CD4-positive, alpha-beta T cell treated with Interleukin-6 at 100 ng/mL for 8 hours (primary cell): ENCODE measurements around the gene BUB1B.
"Not testable (repeated sequence)": the region's sequence is repeated elsewhere in the genome, so short reads cannot be mapped to it uniquely, and the experiment has no call there.

Experiments
- DNase-seq: peaks from one replicate; pipeline ENCODE4 v3.0.0-alpha.2; 2020; ENCODE audit warnings: mixed read lengths, low spot score

The BUB1B gene

DNA sequence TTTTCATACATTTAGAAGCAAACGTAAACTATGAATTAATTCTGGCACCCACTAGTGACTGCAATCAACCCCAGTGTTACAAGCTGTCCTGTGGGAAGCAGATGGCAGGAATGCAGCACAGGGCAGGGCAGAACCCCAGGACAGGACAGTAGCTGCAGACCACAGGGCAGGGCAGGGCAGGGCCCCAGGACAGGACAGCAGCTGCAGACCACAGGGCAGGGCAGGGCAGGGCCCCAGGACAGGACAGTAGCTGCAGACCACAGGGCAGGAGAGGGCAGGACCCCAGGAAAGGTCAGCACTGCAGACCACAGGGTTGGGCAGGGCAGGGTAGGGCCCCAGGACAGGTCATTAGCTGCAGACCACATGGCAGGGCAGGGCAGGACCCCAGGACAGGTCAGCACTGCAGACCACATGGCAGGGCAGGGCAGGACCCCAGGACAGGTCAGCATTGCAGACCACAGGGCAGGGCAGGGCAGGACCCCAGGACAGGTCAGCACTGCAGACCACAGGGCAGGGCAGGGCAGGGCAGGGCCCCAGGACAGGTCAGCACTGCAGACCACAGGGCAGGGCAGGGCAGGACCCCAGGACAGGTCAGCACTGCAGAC, 24.9 kb upstream of the BUB1B start:
- DNase-seq: not testable (repeated sequence)

DNA sequence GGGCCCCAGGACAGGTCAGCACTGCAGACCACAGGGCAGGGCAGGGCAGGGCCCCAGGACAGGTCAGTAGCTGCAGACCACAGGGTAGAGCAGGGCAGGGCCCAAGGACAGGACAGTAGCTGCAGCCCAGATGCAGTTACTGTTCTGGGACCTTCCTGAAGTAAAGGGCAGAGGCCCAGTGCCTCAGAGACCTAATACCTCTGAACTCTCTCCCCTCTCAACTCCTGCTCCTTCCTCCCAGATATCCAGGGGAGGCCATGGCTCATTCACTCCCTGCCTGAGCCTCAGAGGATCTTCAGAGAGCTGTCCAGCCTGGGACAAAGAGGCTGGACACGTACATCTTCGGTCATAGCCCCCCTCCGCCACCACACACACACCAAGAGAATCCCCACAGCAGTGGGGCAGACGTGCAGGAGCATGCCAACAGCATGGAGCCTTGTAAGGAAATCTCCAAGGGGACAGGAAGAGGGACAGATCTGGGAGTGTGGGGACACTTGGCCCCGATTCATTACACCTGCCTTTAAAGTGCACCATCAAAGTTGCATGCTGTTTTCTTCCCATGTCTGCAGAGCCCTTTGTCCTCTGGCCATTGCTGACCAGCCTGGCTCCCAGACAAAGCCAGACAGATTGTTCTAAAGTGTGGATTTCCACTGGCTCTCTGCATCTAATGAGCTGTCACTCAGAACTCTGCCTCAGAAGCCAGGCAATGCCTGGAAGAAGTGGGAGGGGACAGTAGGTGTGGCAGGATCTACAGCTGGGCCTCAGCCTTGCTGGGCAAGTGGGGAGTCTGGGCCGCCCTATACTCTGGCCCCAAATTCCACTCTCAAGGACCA, 24.2 kb upstream of the BUB1B start:
- no peak for DNase-seq

DNA sequence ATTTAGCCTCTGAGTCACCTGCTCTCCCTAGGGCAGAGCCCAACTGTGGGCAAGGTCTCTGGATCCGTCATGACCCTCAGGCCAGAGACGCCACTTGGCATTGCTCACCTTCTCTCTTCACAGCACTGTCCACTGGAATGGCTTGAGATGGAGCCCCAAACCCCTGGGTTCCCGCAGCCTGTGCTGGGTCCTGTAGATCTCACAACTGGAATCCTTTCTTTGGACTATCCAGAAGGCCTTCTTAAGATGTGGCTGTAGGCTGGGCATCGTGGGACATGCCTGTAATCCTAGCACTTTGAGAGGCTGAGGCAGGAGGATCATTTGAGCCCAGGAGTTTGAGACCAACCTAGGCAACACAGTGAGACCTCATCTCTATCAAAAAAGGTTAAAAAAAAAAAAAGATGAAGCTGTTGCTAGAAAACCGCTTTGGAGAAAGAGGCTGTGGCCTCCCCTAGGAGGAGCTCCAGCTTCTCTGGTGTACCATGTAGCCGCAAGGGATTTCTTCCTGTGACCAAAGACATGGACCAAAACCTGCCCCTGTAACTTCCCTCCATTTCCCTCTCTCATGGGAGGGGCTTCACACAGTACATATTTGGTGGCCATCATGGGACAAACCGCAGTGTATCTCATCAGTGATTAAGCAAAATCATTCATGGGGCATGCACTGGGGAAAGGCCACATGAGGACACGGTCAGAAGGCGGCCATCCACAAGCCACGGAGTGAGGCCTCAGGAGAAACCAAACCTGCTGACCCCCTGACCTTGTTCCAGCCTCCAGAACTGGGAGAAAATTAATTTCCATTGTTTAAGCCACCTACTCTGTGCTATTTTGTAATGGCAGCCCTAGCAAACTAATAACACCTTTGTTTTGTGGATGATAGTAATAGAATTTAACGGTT, 23.3 kb upstream of the BUB1B start:
- no peak for DNase-seq

DNA sequence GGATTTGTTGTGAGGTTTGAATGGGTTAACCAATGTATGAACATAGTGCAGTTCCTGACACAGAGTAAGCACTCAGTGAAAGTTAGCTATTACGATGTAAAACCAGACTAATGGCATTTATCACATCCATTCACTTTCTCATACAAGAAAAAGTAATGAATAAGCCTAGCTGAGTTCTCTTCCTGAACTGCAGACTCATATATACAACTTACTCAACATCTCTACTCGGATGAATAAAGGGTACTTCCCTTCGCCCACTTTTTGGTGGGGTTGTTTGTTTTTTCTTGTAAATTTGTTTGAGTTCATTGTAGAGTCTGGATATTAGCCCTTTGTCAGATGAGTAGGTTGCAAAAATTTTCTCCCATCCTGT, 22.7 kb upstream of the BUB1B start:
- DNase-seq: not testable (repeated sequence)

DNA sequence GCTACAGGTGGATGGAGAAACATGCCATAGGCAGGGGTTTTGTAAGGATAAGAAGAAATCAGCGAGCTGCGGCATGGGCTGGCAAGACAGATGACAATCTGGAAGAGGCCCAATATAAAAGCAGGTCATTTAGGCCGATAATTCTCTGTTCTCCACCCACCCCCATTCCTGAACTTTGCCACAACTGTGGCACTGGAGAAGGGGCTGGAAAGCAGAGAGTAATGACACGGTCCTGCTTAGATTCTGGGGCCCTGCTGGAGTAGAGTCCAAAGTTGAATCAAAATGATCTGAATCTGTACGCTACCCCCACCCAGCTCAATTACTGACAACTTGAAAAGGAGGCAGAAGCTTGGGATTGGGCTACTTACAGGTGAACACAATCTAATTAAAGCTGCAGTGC, 18.4 kb upstream of the BUB1B start:
- no peak for DNase-seq

DNA sequence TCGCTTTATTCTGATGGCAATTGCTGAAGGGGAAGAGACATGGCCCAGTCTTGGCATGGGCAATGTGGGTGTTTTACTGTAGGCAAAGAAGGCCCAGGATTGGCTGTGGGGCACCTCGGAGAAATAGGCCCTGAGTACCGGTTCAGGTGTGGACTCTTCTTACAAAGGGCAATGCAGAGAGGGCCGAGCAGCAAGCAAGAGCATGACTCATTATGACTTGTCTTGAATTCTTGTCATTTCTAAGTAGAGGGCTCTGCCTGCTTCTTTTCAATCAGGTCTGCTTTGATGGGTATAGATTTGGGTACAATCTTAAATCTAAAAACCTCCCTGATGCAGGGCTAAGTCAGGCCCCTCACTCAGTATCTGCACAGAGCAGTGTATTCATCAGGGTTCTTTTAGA, 14.8 kb upstream of the BUB1B start:
- DNase-seq: no peak

DNA sequence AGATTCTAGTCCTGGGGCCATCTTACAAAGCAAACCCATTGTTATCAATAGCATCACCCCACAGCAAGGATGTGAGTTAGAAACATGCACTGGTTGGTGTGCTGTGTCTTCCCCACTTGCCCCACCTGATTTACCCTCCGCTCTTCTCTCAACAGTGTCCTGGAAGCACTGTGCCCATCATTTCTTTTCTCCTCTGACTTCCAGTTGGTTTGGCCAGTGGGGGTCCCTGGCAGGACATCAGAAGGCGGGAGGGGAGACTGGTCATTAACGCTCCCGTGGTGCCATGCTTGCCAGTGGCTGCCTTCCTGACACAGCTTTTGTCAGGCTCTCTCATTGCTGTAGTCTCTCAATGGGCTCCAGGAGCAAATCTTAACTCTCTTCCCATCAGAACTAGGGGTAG, 11.5 kb upstream of the BUB1B start:
- DNase-seq: no peak

DNA sequence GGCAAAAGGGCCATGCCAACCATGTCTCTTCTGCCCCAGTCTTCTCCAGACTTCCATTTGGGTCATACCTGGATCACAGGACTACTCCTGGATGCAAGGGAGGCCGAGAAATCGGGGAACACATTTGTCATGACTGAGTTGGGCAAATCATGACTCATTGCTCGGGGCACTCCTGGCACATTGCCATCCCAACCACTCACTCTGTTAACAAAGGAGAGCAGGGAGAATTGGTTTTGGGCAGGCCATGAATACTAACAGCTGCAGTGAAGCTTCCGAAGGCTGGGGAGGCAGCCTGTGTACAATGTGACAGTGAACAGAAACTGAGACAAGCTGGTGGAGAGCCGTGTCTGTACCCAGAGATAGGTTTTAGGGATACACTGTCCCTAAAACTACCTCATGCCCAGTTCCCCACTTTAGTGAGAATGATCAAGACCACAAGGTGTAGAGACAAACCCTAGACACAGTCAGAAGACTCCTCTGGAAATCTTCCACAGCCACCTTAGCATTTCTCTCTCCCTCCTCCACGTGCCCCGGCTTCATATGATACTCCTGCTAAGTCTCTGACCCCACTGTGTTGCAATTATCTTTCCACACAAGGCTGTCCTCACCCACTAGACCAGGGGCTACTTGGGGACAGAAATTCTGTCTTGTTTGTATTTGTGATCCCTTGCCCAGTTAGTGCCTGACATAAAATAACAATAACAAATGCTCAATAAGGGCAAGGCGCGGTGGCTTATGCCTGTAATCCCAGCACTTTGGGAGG, 10.5 kb upstream of the BUB1B start:
- DNase-seq: no peak

DNA sequence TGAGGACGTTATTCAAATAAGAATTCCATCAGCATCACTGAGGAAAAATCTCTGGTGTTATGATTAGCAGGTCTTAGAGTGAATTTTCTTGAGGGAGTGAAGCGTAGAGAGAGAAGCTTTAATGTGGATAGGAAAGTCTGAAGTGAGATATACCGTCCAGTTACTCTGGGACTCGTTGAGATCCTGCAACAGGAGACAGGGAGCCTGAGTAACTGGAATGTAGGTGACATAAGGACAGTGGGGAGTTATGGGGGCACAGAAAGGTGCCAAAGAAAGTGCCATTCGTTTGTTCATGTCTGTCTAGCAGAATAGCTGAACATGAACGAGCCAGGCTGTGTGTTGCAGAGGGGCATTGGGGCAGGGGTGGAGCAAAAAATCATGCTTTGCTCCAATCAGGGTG, 9.4 kb upstream of the BUB1B start:
- no peak for DNase-seq

DNA sequence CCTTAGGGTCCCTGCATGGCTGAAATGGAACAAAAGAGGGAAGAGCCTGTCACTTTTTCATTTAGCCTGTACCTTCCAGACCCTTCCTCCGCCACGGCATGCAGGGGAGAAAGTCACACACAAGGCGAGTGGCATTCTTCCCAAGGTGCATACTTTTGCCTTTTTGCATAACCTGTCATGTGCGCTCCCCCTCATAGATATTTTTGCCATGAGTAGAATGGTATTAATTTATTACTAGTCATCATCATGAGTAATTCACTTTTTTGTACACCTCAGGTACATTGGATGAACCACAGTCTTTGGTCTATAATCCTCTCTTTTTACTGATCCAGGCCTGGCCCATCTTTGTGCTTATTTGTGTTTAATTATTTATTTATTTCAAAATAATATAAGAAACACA, 8.9 kb upstream of the BUB1B start:
- no peak for DNase-seq

DNA sequence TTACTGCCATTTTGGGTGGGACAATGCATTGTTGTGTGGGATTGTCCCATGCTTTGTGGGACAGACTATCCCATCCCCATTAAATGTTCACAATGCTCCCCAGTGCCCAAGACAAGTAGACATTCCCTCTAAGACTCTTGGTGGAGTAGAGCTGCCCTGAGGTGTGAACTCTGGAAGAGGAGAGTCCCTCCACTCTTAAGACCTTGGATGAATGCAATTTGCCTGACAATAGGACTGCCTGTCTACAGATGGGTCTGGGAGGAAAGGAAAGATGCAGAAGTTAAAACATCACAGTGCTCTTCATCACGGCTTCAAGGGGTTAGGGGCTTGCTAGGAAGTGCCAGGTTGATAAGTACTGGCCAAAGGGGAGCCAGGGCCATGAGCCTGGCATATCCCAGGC, 6.0 kb upstream of the BUB1B start:
- DNase-seq: not testable (repeated sequence)

DNA sequence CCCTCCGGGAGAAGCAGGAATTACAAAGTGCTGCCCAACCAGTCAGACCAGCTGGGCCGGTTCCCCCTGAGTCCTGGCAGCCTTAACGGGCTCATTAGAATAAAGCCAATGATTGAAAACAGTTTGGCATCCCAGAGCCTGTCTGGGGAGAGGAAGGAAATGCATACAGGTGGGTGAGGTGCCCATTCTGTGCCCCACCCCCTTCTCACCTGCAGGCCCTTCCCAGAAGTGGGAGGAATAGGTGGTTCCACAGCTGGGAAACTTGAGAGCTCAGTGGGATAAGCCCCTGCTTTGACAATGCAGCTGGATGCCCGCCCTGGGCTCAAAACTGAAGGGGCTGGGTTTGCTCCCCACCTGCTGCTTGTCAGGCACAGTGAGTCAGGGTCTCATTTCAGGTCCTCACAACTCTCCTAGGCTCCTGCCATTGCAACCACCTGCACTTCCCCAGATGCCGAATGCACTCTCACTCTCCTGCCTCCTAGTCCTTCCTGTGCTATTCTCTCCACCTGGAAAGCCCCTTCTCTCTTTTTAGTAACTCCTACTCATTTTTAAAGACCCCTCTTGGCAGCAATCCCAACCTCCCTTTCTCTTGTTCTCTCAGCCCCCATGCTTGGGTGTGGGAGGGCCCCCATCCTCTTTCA, 5.5 kb upstream of the BUB1B start:
- no peak for DNase-seq

DNA sequence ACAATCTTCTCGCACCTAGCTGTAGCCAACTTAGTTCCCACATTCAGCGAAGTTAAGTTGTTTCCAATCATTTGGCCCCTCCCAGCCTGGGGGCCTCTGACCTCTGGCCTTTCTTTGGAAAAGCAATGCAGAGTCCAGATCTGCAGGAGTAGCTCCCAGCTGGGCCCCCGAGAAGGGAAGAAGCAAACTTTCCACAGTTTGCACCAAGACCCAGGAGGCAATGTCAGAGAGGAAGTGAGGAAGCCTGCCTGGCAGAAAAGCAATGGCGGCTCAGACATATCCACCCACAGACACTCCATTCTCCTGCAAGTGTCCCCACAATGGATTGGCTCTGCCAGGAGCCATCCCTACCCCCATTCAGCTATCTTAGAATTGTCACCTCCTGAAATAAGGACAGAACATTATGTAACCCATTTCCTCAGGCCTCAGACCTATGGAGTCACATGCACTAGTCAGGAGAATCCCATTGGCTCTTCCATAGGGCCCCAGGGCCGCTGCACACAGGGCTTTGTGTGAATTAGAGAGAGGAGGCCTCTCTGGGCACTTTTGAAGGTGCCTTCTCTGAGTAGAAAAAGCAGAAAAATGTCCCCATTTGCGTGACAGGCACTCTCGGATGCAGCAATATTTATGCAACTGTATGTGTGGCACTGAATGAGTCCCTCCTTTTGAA, 3.0 kb upstream of the BUB1B start:
- no peak for DNase-seq

DNA sequence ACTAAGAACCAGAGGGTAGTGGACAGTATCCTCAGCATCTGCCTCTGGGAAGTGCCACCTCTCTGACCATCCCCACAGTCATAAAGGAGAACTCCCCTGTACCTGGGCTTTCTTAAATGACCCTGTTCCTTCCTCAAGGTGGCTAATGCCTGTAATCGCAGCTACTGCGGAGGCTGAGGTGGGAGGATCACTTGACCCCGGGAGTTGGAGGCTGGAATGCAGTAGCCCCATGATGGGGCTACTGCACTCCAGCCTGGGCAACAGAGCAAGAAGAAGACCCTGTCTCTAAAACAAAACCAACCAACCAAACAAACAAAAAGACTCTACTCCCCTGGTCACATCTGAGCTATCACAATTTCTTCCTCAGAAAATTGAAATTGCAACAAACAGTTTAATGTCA, 848 bp upstream of the BUB1B start:
- DNase-seq: no peak

DNA sequence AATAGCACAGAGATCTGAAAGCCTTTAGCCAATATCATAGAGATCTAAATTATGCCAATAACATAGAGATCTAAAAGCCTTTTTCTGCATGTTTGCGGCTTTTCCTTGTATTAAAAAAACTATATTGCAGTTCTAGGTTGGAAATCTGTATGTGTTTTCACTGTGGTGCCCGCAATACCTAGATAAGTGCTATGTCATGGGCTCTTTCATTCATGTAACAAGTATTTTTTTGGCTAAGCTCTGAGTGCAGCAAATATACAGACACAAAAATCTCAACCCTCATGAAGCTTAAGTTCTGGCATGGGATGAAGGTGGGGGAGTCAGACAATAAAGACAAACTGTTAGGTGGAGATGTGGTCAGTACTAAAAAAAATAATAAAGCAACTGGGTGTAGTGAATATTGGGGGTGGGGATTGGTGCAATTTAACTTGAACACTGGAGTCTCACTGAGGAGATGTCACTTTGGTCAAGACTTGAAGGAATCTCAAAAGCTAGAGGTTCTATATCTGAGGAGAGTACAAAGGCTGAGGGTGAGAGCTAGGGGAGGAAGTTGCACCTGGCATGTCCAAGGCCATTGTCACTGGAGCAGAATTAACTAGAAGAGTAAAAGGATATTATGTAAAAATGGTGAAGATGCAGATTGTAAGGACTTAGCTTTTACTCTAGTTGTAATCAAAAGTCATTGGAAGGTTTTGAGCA, 973 bp downstream of the BUB1B start:
- DNase-seq: no peak

DNA sequence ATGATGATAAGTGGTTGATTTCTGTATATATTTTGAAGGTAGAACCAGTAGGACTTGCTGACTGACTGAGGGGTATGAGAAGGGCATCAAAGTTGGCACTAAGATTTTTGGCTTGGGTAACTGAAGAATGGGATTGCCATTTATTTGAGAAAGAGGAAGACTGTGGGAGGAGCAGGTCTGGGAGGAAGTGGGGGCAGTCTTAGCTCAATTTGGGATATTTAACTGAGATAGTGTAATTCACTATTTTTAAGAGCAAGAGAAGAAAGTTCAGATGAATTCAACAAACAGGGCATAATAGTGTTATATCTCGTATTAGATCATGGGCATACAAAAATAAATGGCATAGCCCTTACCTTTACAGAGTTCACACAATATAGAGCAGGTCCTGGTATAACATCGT, 1.7 kb downstream of the BUB1B start:
- no peak for DNase-seq

DNA sequence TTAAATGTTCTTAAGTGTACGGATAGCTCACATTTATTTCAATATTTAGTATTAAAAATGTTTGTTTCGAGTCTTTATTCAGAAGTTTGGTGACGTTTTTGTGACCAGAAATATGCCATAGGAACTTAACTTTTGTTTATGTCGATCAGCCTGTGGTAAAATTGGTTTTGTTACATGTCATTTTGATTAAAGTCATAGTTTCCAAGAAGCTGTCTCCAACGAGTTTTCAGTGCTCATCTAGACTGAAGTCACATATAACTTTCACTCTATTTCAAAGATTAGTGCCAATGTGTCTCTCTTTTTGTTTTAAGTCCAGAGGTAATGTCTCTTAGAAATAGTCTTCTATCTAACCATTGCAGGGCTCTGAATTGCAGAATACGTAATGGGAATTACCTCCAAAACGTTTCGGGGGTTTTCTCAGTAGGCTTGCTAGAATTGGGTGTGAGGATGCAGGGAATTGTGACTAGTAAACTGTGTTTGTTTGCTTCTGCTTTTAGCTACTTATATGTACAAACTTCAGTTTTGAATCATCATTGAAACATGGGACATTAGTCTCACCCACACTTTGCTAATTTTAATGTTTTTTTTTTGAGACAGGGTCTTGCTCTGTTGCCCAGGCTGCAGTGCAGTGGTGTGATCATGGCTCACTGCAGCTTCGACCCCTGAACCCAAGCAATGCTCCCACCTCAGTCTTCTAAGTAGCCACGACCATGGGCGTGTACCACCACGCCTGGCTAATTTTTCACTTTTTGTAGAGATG, 3.0 kb downstream of the BUB1B start:
- DNase-seq: no peak

DNA sequence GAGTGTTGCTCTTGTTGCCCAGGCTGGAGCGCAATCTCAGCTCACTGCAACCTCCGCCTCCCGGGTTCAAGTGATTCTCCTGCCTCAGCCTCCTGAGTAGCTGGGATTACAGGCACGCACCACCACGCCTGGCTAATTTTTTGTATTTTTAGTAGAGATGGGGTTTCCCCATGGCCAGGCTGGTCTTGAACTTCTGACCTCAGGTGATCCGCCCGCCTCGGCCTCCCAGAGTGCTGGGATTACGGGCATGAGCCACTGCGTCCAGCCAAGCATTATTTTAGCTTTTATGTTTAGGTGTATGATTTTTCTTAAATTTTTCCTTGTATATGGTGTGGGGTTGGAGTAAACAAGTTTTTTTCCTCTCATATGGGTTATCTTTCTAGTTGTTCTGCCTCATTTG, 6.5 kb downstream of the BUB1B start:
- not testable (repeated sequence) for DNase-seq

DNA sequence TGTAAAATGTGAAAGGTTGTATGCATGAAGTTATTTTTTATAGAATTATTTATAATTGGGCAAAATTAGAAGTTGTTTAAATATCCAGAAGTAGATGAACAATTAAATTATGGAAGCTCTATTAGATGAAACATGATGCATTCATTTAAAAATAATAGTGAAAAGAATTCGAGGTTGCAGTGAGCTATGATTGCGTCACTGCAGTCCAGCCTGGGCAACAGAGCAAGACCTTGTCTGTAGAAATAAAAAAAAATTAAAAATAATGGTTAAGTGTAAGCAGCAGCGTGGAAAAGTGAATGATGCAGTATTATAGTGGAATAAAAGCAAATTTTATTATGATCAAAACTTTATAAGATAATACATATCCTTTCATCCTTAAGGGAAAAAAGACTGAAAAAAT, 14.3 kb downstream of the BUB1B start:
- DNase-seq: no peak
